Psoas muscle (tissue), 8 donors: ENCODE results near the gene RAB21. TPM values are rescaled to one million over a fixed set of nuclear protein-coding genes. Genes with fewer than 3 reads are reported as not detected.
A peak's percentile ranks its signal among the peaks of the same experiment; 100 is the strongest.

Source experiments
- ATAC-seq, 4 donors: fragments of 200-7000 bp; cut with Tn5 transposase; one replicate each; pipeline ENCODE4 v1.9.1; 2020; ENCODE audit warnings: moderate library complexity in 3 of 4, mild to moderate bottlenecking in 2 of 4
- DNase-seq, 2 donors: peaks; one replicate each; pipeline ENCODE4 v3.0.0-alpha.2; 2020
- H3K27ac ChIP-seq: fragments of 200-600 bp; one replicate; pipeline ENCODE4 v1.8.0; 2022
- H3K27me3 ChIP-seq, 3 donors: fragments of 200-600 bp in 1 of 3; one replicate each; pipeline versions ENCODE4 v1.6.1 to v1.8.0; 2013 to 2022; ENCODE audit warnings: low read length in 2 of 3, mild to moderate bottlenecking in 2 of 3, moderate library complexity in 1 of 3; ENCODE audit not compliant: insufficient read depth in 3 of 3
- H3K36me3 ChIP-seq, 2 donors: fragments of 200-600 bp in 1 of 2; one replicate each; pipeline versions ENCODE4 v1.6.1 to v1.8.0; 2013 to 2022; ENCODE audit warnings: low read depth in 1 of 2, mild to moderate bottlenecking in 1 of 2, moderate library complexity in 1 of 2; ENCODE audit not compliant: insufficient read depth in 1 of 2
- H3K4me1 ChIP-seq: fragments of 200-600 bp; one replicate; pipeline ENCODE4 v1.8.0; 2022
- H3K4me3 ChIP-seq: fragments of 200-600 bp; one replicate; pipeline ENCODE4 v1.8.0; 2022; ENCODE audit warnings: mild to moderate bottlenecking
- H3K9me3 ChIP-seq: fragments of 200-600 bp; one replicate; pipeline ENCODE4 v1.8.0; 2022
- CTCF ChIP-seq: fragments of 200-600 bp; IDR thresholded peaks from one replicate; pipeline ENCODE4 v1.8.0; 2022; ENCODE audit warnings: antibody characterized with exemption
- WGBS, 3 donors: extraction: QIAGEN DNeasy Blood & Tissue Kit; methylation state at CpG; one replicate each; pipeline versions ENCODE4 v1.1.6 to v1.1.7; 2013; 5-methylcytosine and 5-hydroxymethylcytosine counted together
- intact Hi-C, 2 donors: fragments of 100-400 bp; cut with DNase I; formaldehyde crosslinking; loops; one replicate each; pipeline versions ENCODE4 v1.11.0 to v1.14.2; 2022
- polyA plus RNA-seq, 3 donors: library from polyadenylated mRNA; stranded (reverse); fragments of 200-250 nt; gene quantifications; one replicate each; pipeline ENCODE4 v1.2.3, GENCODE V29; 2013
- total RNA-seq, 4 donors: library from RNA; stranded (reverse); fragmentation: NEBNext Ultra II Directional in 2 of 4; extraction: Animal tissue kit (Norgen Biotek cat#: 25700) in 2 of 4; gene quantifications; one replicate each; pipeline versions ENCODE4 v1.2.1 to v1.2.4, GENCODE V29; 2021 to 2023
- donor health status: healthy with polysubstance abuse.
- donor health status: DM: no; HTN: no; CAD: no; lungs with moderate emphysema.
- donor health status: Bipolar disorder and iron deficiency.
- donor health status: healthy.
- donor health status: DM: yes; HTN: yes; CAD: no.
- donor health status: DM: no; HTN: no; CAD: no.
- donor health status: DM: no; HTN: no; CAD: no.
- donor health status: DM: yes; HTN: yes; CAD: no.

Gene RAB21
- total and polyA plus RNA-seq, 7 donors: 23.7 to 180 (median 152) TPM

- WGBS, 3 donors: 97 to 98% (median 98%) methylated on average over 6 of the region's 6 CpGs
- ATAC-seq (no peak), DNase-seq (no peak)
- Histone ChIP-seq H3K27ac (peak overlapping the region; percentile 99), H3K4me1 (peaks cover 28% of the 10 kb centered on the region), H3K27me3 (peaks cover 0 to 13% (median 0%) of the 10 kb centered on the region in 3 donors), H3K9me3 (no peaks in the 10 kb centered on the region), H3K4me3 (peak overlapping the region; percentile 96), H3K36me3 (peaks cover 0 to 7% of the 10 kb centered on the region in 2 donors)
- intact Hi-C loops: loop anchor here (5.0 kb wide), 3 partner anchors 36 to 81 kb away; no protein-coding TSS in a partner anchor
- TF ChIP-seq CTCF: no peak
Measured at GRCh38 chr12:71838676-71839075, 84.0 kb downstream of the RAB21 start.

GRCh38 chr12:71840231-71840847, 85.7 kb downstream of the RAB21 start:
- Histone ChIP-seq H3K4me3 (peak overlapping the region; percentile 96), H3K36me3 (peaks cover 4 to 7% of the 10 kb centered on the region in 2 donors), H3K27me3 (no peaks in the 10 kb centered on the region), H3K27ac (peak overlapping the region; percentile 99), H3K4me1 (peaks cover 44% of the 10 kb centered on the region), H3K9me3 (no peaks in the 10 kb centered on the region)
- ATAC-seq (peak; percentile 64 to 81 (median 70)), DNase-seq (no peak)
- intact Hi-C loops: loop anchor here (5.0 to 10.0 kb wide), 2 partner anchors 63 to 176 kb away; partner anchors contain the start of genes THAP2 (in 2 of the 2) and ZFC3H1 (in 2 of the 2)
- WGBS, 3 donors: 1 to 2% (median 1%) methylated on average over 20 of the region's 20 CpGs
- TF ChIP-seq CTCF: no peak

- intact Hi-C loops: loop anchor here (10.0 kb wide), 1 partner anchor 182 kb away; the partner anchor contains the start of genes THAP2 (in 2 of the 2) and ZFC3H1 (in 2 of the 2)
- DNase-seq: no peak
- peaks cover 4 to 7% of the 10 kb centered on the region in 2 donors for H3K36me3 ChIP-seq
- peaks cover 79% of the 10 kb centered on the region for H3K4me1 ChIP-seq
- H3K27me3 ChIP-seq: no peaks in the 10 kb centered on the region
- WGBS, 3 donors: 72 to 83% (median 78%) methylated on average over 3 of the region's 3 CpGs
- H3K4me3 ChIP-seq: no peak overlapping the region
- no peaks in the 10 kb centered on the region for H3K9me3 ChIP-seq
- TF ChIP-seq CTCF: peak; percentile 62
- no peak for ATAC-seq
- peak overlapping the region; percentile 88 for H3K27ac ChIP-seq
Measured at GRCh38 chr12:71846322-71846940, 91.8 kb downstream of the RAB21 start.

- H3K4me3 ChIP-seq: peak overlapping the region; percentile 26
- H3K36me3 ChIP-seq: peaks cover 0 to 4% of the 10 kb centered on the region in 2 donors
- ATAC-seq: peak; percentile 61 to 85 (median 70)
- TF ChIP-seq CTCF: no peak
- no peak for DNase-seq
- H3K27ac ChIP-seq: peak overlapping the region; percentile 88
- no peaks in the 10 kb centered on the region for H3K9me3 ChIP-seq
- H3K4me1 ChIP-seq: peaks cover 63% of the 10 kb centered on the region
- intact Hi-C loops: loop anchor here (10.0 kb wide), 1 partner anchor 183 kb away; the partner anchor contains the start of genes THAP2 (in 2 of the 2) and ZFC3H1 (in 2 of the 2)
- no peaks in the 10 kb centered on the region for H3K27me3 ChIP-seq
Measured at GRCh38 chr12:71848212-71848611, 93.5 kb downstream of the RAB21 start.
